Stimulated activated CD4-positive, alpha-beta T cell treated with anti-CD3 and anti-CD28 coated beads, Interleukin-4, amount 100 ng/mL, for 1 hour (primary cell): Measurements from ENCODE around the gene CEP95.
A peak's percentile ranks its signal among the peaks of the same experiment; 100 is the strongest.
"Not testable (repeated sequence)": the region's sequence is repeated elsewhere in the genome, so short reads cannot be mapped to it uniquely, and the experiment has no call there.

Source experiments
- DNase-seq: peaks from one replicate; pipeline ENCODE4 v3.0.0-alpha.2; 2020

The CEP95 gene, protein sequence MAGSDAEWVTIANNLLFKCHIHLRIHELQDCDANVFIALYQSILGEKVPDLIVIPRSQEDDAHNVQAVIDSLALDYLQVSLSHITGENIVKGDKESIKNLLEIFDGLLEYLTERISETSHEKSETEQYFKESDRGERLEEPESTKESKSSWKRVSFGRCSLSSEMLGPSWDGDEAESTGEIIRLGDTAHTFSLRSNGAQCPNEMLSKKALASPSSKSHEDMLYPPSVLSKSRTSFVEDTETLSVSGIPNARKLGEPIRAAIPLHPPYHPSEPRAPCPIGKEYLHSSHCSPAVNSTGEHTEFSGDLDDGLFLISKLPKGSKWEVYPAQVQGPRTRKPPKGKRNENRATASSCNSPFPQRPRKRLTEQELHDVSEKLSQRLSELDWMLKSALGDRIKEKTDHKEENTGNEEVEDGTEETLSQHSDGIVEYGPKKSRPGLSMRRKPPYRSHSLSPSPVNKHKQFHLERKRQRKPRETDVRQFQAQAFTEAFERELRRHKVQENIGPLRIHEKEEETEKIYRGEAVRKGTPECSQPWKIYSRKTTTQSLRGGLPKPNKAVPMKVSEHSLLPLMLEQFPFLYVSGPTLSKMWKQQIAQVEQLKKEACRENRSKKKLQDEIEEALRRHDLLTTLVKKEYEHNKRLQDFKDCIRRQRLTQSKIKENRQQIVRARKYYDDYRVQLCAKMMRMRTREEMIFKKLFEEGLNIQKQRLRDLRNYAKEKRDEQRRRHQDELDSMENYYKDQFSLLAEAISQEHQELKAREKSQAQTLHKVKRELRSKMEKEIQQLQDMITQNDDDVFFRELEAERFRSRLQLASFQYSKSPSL

DNA sequence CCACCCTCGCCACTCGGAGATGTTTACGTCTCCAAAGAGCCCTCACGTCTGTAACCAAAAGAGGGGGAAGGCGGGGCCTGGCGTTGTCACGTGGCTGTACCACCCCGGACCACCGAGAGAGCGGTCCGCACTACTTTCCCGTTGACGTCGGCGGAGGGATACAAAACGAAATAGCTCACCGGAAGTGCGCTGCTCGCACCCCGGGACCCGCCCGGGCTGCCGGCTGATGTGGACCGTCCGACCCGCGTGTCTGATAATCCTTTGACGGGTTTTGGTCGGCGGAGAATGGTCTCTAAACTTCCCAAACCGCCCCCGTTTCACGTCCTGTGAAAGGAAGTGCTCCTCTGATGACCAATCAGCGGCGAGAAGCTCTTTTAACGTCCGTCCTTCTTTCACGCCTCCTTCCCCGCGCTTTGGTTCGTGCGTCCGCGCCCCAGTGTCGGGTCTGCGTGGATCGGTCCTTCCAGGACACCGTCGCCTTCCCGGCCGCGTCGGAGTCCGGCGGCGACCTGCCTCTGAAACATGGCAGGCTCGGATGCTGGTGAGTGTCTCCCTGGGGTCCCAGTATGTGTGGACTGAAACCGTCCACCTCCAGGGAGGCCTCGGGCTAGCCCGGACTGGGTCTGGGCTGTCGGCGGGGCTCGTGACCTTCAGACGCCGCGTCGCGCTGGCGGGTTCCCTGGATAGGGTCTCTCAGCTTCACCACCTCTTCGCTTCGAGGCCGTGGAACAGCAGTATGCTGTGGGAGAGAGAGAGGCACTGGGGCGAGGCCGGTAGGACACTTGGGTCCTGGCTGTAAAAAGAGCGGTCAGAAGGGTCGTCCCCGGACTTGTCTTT, at the start of gene CEP95:
Gene CEP95 (plus strand): TSS at position 402 of the 837 bp plus-strand sequence. CDS start 121 bp downstream, at position 523.
- peak; percentile 93 for DNase-seq

DNA sequence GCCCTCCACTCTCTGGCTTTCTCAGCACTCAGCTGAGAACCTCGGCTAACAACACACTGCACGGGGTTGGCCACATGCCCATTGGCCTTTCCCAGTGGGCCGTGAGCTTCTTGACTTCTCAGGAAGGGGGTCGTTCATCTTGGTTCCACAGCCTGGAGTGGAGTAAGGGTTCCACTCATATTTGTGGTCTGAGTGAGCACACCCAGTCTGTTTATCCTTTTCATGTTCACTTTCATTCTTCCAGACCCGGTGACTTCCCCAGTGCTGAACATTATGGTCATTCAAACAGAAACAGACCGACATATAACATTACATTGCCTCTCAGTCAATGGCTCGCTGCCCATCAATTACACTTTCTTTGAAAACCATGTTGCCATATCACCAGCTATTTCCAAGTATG, 49.6 kb upstream of the CEP95 start:
- DNase-seq, result no peak

DNA sequence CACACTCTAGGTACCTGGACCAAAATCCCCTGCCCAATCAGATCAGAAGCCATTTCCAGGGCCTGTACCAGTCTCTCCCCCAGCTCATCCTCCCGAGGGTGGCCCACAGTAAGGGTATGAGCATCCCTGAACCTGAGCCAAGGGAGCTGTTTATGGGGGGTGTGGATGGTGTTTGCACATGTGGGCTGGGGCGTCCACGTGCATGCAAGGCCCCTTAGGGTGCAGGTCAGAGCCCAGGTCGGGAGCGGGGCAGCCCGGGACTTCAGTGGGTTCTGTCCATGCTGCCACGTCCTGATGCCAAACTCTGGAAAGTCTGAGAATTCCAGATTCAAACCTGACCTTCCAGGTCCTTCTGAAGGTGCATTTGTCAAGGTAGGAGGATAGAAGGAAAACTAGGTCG, 48.0 kb upstream of the CEP95 start:
- no peak for DNase-seq

DNA sequence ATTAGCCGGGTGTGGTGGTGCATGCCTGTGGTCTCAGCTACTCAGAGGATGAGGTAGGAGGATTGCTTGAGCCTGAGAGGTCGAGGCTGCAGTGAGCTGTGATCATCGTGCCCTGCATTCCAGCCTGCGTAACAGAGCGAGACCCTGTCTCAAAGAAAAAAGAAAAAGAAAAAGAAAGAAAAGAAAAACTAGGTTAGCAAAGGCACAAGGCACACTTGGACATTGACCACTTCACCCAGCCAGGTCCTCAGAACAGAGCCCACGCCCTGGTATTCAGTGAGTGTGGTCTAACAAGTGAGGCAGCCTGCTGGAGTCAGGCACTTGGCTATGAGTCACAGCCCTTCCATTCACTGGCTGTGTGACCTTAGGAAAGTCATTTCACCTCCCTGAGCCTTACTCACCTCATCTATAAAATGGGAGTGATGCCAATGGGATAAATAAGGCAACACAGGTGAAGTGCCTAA, 47.5 kb upstream of the CEP95 start:
- DNase-seq, result no peak

DNA sequence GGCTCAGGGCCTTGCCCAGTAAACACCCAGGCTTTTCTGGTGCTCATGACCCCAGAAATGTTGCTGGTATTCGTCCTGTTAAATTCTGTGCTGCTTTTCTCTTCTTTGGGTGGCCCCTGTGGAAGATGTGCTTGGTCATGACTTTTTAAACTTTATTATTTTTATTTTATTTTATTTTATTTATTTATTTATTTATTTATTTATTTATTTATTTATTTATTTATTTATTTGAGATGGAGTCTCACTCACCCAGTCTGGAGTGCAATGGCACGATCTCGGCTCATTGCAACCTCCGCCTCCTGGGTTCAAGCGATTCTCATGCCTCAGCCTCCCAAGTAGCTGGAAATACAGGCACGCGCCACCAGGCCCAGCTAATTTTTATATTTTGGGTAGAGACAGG, 47.0 kb upstream of the CEP95 start:
- DNase-seq, result not testable (repeated sequence)

DNA sequence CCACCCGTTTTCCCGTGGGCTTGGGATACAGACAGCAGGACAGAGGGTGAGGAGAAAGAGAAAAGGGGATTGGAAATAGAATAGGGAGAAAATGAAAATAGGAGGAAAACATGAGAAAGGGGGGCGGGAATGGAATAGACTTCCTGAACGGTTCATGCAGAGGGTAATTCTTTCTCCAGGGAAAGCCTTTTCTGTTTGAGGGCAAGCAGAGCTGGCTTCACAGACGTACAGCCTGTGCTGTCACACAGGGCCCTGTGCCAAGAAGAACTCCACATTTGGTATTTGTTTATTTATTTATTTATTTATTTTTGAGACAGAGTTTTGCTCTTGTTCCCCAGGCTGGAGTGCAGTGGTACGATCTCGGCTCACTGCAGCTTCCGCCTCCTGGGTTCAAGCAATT, 45.8 kb upstream of the CEP95 start:
- no peak for DNase-seq

DNA sequence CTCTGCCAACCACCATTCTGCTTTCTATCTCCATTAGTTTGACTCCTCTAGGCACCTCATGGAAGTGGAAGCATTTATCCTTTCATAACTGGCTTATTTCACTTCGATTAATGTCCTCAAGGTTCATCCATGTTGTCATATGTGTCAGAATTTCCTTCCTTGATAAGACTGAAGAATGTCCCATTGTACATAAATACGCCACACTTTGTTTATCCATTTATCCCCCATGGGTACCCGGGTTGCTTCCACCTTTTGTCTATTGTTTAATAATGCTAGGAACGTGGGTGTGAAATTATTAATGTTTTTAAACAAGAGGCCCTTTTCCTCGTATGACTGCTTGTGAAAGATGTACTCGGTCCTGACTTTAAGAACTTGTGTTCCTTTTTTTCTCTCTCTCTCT, 45.0 kb upstream of the CEP95 start:
- no peak for DNase-seq

DNA sequence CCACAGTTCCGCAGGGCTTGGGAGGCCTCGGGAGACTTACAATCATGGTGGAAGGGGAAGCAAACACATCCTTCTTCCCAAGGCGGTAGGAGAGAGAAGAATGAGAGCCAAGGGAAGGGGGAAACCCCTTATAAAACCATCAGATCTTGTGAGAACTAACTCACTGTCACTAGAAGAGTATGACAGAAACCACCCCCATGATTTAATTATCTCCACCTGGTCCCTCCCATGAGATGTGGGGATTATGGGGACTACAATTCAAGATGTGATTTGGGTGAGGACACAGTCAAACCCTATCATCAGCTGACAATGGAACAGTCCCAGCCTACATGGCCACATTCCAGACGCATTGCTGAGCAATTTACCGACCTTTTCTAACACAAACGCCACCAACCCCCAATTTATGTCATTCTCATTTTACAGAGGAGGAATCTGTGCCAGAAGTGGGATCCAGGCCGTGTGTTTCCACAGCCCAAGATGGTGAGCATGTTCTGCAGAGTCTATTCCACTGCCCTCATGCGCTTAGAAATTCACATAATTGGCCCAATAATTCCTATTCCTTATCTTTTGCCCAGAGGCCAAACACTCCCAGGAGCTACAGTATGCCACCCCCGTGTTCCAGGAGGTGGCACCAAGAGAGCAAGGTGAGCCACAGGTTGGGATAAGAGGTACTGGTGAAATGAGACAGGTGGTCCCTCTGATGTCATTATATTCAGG, 40.6 kb upstream of the CEP95 start:
- no peak for DNase-seq

DNA sequence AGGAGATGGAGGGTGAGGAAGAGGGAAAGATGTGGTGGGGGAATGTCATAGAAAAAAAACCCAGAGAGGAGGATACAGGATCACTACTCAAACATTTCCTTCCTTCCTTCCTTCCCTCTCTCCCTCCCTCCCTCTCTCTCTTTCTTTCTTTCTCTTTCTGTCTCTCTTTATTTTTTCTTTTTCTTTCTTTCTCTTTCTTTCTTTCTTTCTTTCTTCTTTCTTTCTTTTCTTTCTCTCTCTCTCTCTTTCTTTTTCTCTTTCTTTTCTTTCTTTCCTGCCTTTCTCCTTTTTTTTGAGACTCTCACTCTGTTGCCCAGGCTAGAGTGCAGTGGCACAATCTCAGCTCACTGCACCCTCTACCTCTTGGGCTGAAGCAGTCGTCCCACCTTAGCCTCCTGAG, 39.9 kb upstream of the CEP95 start:
- DNase-seq, result not testable (repeated sequence)

DNA sequence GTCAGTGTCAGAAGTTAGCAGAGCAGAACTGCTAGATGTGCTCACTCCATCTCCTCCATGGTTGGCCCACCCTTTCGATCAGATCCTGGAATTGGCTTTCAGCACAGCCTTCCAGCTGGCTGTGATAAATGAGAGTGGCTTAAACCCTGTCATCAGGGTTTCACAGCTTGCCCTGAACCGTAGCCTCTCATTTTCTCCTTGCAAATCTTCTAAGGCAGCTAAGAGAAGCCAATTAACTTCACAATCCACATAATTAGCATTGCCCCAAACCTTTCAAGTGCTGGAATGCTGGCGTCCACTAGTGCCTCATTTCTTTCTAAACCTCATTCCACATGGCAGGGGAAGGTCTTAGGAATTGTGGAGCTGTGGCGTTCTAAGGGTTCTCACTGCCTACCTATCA, 36.2 kb upstream of the CEP95 start:
- no peak for DNase-seq

DNA sequence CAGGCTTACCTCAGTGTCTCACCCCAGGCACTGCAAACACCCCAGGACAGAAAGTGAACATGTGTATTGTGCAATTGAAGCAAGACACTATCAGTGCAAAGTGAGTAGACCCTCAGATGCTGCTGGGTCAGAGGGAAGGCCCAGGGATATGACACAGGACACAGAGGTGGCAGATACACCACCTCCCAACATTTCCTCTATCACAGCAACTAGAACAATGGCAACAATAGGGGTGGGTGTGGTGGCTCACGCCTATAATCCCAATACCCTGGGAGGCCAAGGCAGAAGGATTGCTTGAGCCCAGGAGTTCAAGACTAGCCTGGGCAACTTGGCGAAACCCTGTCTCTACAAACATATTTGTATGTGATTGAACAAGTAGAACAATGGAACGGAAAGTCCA, 35.3 kb upstream of the CEP95 start:
- DNase-seq, result no peak

DNA sequence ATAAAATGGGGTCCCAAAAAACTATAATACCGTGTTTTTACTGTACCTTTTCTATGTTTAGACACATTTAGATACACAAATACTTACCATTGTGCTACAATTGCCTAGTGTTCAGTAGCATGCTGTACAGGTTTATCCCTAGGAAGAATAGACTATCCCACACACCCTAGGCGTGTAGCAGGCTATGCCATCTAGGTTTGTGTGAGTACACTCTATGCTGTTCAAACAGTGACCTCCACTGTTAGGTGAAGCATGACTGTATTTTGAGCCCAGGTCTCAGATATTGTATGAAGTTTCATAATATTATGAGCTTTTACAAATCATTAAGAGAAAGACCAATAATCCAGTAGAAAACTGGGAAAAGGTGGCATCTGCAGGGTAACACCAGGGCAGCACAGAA, 34.2 kb upstream of the CEP95 start:
- no peak for DNase-seq

DNA sequence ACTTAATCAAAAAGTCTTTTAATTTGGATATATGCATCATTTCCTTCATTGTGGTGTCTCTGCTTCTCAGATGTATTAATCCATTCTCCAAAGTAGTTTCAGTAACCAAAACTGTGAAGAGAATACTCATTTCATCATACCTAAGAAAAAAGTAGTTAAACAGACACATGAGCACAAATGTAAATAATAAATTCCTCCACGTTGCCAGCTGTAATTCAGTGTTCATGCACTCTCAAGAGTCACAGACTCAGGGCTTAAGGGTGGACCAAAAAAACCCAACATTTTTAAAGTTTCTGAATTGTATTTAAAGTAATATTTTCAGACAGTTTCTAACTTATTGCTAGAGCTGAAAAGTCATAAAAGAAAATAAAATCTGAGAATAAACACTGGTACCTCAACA, 28.9 kb upstream of the CEP95 start:
- DNase-seq, result no peak

DNA sequence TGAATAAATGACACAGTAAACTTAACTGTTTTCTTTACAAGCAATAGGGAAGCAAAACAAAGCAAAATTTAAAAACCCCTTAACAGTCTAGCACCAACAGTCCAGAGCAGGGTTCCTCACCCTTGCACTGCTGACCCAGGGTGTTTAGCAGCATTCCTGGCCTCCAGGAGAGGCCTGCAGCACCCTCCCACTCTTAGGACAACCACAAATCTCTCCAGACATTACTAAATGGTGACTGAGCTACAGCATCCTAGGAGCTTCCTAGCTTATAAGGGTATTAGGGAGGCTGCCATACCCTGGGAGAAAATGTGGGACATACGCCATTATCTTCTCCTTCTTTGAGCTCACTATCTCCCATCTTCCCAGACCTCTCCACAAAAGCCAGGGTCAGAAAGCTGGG, 25.8 kb upstream of the CEP95 start:
- DNase-seq, result no peak

DNA sequence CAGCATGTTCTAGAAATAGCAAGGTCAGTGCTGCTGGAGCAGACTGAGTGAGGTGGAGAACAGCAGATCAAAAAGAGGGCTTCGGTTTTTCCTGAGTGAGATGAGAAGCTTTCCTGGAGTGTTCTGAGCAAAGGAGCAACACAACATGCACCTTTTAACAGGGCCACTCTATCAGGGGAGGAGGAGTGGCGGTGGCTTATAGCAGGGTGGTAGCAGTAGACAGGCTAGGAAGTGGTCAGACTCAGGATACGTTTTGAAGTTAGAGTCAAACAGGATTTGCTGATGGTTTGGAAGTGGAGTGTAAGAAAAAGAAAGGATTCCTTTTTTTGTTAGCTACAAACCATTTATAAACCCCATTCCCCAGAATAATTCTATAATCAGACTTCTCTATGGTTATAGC, 22.4 kb upstream of the CEP95 start:
- DNase-seq, result no peak

DNA sequence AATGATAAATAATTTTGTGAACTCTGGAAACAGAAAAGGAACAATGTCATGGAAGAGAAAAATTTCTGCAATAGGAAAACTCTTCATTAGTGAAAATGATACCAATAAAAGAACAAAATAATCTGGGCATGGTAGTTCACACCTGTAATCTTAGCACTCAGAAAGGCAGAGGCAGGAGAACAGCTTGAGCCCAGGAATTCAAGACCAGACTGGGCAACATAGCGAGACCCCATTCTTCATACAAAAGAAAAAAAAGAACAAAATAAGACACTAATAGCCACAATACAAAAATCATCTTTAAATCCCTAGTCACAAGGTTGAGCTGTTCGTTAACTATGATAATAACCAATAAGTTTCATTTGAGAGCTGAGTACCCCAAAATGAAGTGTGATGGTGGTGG, 18.5 kb upstream of the CEP95 start:
- DNase-seq, result no peak

DNA sequence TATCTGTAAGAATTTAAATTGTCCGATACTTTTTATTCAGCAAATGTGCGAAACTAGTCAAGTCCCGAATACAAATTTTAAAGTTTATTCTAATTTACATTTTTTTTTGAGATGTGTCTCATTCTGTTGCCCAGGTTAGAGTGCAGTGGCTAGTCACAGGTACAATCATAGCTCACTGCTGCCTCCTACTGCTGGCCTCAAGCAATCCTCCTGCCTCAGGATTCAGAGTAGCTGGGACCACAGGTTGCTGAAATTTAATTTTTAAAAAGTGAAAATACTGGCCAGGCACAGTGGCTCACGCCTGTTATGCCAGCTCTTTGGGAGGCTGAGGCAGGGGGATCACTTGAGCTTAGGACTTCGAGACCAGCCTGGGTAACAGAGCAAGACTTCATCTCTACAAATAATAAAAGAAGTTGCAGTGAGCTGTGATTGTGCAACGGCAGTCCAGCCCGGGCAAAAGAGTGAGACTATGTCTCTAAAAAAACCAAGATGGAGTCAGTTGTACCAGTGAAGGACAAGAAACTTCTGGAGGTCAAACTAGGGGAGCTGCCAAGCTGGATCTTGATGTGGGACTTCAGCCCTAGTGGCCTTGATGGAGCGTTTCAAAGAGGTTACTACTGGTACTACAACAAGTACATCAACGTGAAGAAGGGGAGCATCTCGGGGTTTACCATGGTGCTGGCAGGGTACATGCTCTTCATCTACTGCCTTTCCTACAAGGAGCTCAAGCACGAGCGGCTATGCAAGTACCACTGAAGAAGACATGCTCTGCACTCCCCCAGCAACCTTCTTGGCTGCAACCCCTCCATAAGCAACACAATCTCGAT, 15.5 kb upstream of the CEP95 start:
- peak; percentile 36 for DNase-seq

DNA sequence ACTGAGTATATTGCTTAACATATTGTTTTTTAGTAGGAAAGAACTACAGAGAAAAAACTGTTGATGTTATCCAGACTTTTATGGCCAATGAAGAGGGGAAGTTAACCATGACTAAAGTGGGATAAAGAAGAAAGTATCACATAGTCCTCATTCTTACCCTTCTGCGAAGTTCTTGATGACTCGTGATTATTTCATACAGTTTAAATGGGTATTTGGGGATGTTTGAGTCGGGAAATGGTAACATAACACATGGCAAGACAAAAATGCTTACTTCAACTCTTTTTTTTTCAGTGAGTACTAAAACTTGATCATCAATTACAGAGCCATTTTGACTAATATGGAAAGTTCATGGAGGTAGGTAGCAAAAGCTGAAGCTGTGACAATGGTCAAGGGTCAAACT, 14.8 kb upstream of the CEP95 start:
- DNase-seq, result no peak

DNA sequence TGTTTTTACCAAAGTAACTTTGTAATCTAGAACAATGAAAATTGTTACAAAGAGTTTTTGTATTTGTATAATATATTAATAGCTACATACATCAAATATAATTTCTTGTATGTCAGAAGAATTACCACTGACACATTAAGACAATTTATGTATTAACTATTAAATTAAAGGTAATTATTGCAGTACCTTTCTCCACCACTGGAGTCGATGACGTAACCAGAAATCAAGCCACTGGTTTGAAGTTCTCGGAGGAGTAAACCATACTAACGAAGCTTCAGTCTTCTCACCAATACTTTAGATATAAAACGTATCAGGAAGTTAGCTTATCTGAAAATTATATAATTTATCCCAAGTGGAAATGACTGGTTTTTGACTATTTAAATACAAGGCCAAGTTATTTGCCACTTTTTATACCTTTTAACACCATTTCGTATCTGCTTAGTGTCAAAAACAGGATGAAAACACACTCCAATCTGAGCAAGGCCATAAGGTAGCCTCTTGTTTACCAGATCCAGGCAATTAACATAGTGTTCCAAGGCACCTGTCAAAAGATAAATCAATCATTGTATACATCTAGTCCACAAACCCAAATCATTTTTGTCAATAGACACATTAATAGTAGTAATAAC, 14.2 kb upstream of the CEP95 start:
- no peak for DNase-seq

DNA sequence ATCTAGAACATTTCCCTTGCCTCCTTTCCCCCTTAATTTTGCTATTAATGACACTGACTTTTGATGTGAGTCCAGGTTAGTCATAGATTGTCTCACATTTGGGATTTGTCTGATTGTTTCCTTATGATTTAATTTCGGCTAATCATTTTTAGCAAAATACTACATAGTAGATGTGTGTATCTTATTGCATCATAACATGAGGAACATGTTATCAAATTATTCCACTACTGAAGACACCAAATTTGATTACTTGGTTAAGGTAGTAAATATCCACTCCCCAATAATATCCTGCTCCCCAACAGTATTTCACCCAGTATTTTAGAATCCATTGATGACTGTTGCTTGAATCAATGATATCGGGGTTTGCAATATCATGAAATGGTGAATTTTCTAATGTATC, 12.7 kb upstream of the CEP95 start:
- no peak for DNase-seq

DNA sequence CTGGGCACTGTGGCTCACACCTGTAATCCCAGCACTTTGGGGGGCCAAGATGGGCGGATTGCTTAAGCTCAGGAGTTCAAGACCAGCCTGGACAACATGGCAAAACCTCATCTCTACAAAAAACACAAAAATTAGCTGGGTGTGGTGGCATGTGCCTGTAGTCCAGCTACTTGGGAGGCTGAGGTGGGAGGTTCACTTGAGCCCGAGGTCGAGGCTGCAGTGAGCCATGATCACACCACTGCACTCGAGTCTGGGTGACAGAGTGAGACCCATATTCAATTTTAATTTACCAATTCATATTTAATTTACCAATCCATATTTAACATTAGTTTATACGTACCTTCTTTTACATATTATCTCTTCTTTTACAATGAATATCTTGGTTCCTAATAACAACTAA, 11.5 kb upstream of the CEP95 start:
- DNase-seq, result not testable (repeated sequence)
